OCI-LY3 (cell line): ENCODE data around the gene FBN2.

Experiments
- H2AFZ ChIP-seq: fragments of 200-600, 300-600 bp; shearing (Covaris generic); 2 replicates; pipeline ENCODE4 v1.6.0; 2014; ENCODE audit warnings: antibody characterized with exemption, low read depth, low read length
- H3K27ac ChIP-seq: fragments of 200-600, 300-600 bp; sonication (generic); 2 replicates; pipeline ENCODE4 v1.5.1; 2014; ENCODE audit warnings: mild to moderate bottlenecking, low read length, moderate library complexity, mixed read lengths
- H3K27me3 ChIP-seq: fragments of 200-600, 300-600 bp; sonication (generic); 2 replicates; pipeline ENCODE4 v1.6.1; 2014; ENCODE audit warnings: low read depth, low read length, mixed read lengths
- H3K36me3 ChIP-seq: fragments of 200-600, 300-600 bp; sonication (generic); replicated peaks from 2 replicates; pipeline ENCODE3; 2014; ENCODE audit warnings: low read depth, low read length, mixed read lengths
- H3K4me1 ChIP-seq: fragments of 300-600, 200-600 bp; sonication (generic); 2 replicates; pipeline ENCODE4 v1.6.1; 2014; ENCODE audit warnings: low read length, mixed read lengths
- H3K4me2 ChIP-seq: fragments of 200-600, 300-600 bp; sonication (generic); 2 replicates; pipeline ENCODE4 v1.6.1; 2014; ENCODE audit warnings: low read length, mixed read lengths
- H3K4me3 ChIP-seq: fragments of 300-600, 200-600 bp; sonication (generic); 2 replicates; pipeline ENCODE4 v1.5.1; 2014; ENCODE audit warnings: antibody characterized with exemption, mild to moderate bottlenecking, low read length, moderate library complexity
- H3K79me2 ChIP-seq: fragments of 300-600, 200-600 bp; shearing (Covaris generic); 2 replicates; pipeline ENCODE4 v1.6.1; 2014; ENCODE audit warnings: mild to moderate bottlenecking, low read length, mixed read lengths
- H3K9ac ChIP-seq: fragments of 300-600, 200-600 bp; shearing (Covaris generic); 2 replicates; pipeline ENCODE4 v1.6.0; 2014; ENCODE audit warnings: mild to moderate bottlenecking, low read length, moderate library complexity
- H3K9me3 ChIP-seq: fragments of 200-600, 300-600 bp; shearing (Covaris generic); 2 replicates; pipeline ENCODE4 v1.6.1; 2014; ENCODE audit warnings: low read length, mixed read lengths; ENCODE audit not compliant: insufficient read depth
- H4K20me1 ChIP-seq: fragments of 200-600, 300-600 bp; sonication (generic); 2 replicates; pipeline ENCODE4 v1.6.1; 2016; ENCODE audit warnings: low read length, mixed read lengths; ENCODE audit not compliant: insufficient read depth
- EZH2phosphoT487 ChIP-seq: fragments of 200-600 bp; shearing (Covaris generic); IDR thresholded peaks from 2 replicates; pipeline ENCODE4 v1.6.1; 2018; ENCODE audit warnings: antibody characterized with exemption, mixed run types, low read depth
- TF ChIP-seq, protein P1 (sequence below): fragments of 200-600, 300-600 bp; sonication (generic); IDR thresholded peaks from 2 replicates; pipeline ENCODE4 v1.5.1; 2014; ENCODE audit warnings: antibody characterized with exemption, low read length, low read depth

Gene FBN2

DNA sequence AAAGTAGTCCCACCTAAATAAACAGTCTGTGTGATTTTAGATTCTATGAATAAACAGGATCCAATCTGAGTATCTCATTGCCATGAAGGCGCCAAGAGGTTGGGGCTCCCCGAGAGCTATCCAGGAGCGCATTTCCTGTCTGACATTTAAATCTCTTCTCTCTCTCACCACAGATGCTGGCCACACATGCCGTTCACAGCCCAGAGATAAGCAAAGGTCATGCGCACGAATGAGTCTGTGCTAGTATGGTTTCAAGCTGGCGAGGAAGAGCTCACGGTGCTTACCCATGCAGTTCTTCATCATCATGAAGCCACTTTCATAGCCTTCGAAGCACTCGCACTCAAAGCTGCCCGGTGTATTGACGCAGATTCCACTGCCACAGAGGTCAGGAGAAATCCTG lies 199.4 kb downstream of the FBN2 start:
- no peaks in the 10 kb centered on the region for H3K9me3 ChIP-seq
- no peaks in the 10 kb centered on the region for H3K4me1 ChIP-seq
- no peaks in the 10 kb centered on the region for H3K36me3 ChIP-seq
- no peaks in the 10 kb centered on the region for H3K27me3 ChIP-seq
- no peak overlapping the region for H3K9ac ChIP-seq
- no peak overlapping the region for H3K27ac ChIP-seq
- H3K79me2 ChIP-seq, result no peaks in the 10 kb centered on the region
- H4K20me1 ChIP-seq, result no peaks in the 10 kb centered on the region
- H2AFZ ChIP-seq, result no peak overlapping the region
- H3K4me2 ChIP-seq, result no peak overlapping the region
- H3K4me3 ChIP-seq, result no peak overlapping the region
- TF ChIP-seq EZH2phosphoT487, result no peak
- TF ChIP-seq, protein P1, sequence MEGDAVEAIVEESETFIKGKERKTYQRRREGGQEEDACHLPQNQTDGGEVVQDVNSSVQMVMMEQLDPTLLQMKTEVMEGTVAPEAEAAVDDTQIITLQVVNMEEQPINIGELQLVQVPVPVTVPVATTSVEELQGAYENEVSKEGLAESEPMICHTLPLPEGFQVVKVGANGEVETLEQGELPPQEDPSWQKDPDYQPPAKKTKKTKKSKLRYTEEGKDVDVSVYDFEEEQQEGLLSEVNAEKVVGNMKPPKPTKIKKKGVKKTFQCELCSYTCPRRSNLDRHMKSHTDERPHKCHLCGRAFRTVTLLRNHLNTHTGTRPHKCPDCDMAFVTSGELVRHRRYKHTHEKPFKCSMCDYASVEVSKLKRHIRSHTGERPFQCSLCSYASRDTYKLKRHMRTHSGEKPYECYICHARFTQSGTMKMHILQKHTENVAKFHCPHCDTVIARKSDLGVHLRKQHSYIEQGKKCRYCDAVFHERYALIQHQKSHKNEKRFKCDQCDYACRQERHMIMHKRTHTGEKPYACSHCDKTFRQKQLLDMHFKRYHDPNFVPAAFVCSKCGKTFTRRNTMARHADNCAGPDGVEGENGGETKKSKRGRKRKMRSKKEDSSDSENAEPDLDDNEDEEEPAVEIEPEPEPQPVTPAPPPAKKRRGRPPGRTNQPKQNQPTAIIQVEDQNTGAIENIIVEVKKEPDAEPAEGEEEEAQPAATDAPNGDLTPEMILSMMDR, result no peak

DNA sequence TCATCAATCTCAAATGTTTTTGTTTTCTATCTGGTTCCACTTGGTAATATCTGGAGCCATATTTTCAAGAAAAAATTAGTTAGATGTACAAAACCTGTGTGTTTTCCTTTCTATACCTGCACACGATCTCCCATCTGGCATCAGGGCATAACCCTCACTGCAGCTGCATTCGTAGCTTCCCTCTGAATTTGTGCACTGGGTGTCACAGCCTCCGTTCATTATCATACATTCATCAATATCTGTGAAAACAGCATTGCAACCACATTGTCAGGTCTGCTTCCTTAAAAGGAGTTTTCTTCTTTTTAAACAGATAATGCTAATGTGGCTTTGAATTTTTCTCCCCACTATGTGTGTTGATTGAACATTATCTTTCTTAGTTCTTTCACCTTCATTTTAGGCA lies 202.7 kb downstream of the FBN2 start:
- no peaks in the 10 kb centered on the region for H3K36me3 ChIP-seq
- no peak overlapping the region for H3K27ac ChIP-seq
- no peaks in the 10 kb centered on the region for H3K4me1 ChIP-seq
- H3K4me3 ChIP-seq, result no peak overlapping the region
- H2AFZ ChIP-seq, result no peak overlapping the region
- H3K4me2 ChIP-seq, result no peak overlapping the region
- TF ChIP-seq EZH2phosphoT487, result no peak
- TF ChIP-seq, protein P1, result no peak
- H4K20me1 ChIP-seq, result no peaks in the 10 kb centered on the region
- no peaks in the 10 kb centered on the region for H3K9me3 ChIP-seq
- no peak overlapping the region for H3K9ac ChIP-seq
- no peaks in the 10 kb centered on the region for H3K27me3 ChIP-seq
- H3K79me2 ChIP-seq, result no peaks in the 10 kb centered on the region

DNA sequence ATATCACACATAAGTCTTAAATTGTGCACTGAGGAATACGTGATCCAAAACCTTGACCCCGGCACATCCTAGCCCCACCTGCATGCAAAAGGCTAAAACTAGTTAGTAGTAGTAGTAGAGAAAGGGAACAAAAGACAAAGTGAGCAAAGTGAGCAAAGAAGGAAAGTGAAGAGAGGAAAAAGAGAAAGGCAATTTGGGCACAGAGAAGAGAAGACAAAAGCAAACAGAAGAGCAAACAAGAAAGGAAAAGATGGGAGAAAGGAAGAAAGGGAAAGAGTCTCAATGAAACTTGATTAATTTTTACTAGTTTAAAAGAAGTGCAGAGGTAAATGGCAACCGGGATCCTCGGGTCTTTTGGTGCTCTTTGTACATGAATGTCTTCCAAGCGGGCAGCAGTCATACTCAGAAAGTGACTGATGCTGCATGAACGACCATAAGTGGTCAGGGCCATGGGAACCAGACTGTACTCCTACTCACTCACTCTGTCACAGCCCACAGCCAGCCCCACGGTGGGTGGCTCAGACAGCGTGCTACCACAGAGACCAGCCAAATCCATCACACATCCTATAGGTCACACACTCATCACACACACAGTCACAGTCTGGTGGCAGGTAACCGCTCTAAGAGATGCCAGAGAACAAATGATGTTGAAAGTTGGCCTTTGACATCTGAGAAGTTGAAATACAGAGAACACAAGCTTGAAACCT lies 203.9 kb downstream of the FBN2 start:
- TF ChIP-seq EZH2phosphoT487, result no peak
- TF ChIP-seq, protein P1, result no peak
- Histone ChIP-seq H3K9me3 (no peaks in the 10 kb centered on the region), H4K20me1 (no peaks in the 10 kb centered on the region), H3K4me2 (no peak overlapping the region), H3K4me1 (no peaks in the 10 kb centered on the region), H3K27me3 (no peaks in the 10 kb centered on the region), H3K79me2 (no peaks in the 10 kb centered on the region), H2AFZ (no peak overlapping the region), H3K9ac (no peak overlapping the region), H3K36me3 (no peaks in the 10 kb centered on the region), H3K27ac (no peak overlapping the region), H3K4me3 (no peak overlapping the region)

DNA sequence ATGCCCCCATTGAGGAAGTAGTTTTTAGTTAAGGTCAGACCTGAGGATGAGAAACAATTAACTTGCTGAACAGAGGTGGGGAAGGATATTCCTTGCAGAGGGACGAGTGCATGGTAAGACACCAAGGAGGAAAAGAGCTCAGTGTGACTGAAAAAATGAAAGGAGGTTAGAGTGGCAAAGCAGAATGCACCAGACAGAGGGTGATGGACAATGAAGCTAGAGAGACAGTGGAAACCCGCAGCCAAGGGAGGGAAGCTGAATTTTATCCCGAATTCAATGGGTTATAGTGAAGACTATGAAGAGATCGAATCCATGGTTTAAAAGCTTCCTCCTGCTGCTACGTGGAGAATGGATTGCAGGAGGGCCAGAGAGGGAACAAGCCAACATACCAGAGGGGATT lies 206.8 kb downstream of the FBN2 start:
- no peak overlapping the region for H3K27ac ChIP-seq
- no peak overlapping the region for H3K4me2 ChIP-seq
- no peaks in the 10 kb centered on the region for H3K4me1 ChIP-seq
- no peak for TF ChIP-seq EZH2phosphoT487
- TF ChIP-seq, protein P1, result no peak
- H3K36me3 ChIP-seq, result no peaks in the 10 kb centered on the region
- H3K9me3 ChIP-seq, result no peaks in the 10 kb centered on the region
- no peak overlapping the region for H3K4me3 ChIP-seq
- no peaks in the 10 kb centered on the region for H3K79me2 ChIP-seq
- no peaks in the 10 kb centered on the region for H4K20me1 ChIP-seq
- H3K9ac ChIP-seq, result no peak overlapping the region
- H2AFZ ChIP-seq, result no peak overlapping the region
- H3K27me3 ChIP-seq, result no peaks in the 10 kb centered on the region
